Upper lobe of left lung (tissue), 4 donors: ENCODE measurements around the gene PRR5.

Experiments
- CTCF ChIP-seq, 6 experiments: fragments of 450-650 bp in 4 of 6; fragments of 200-600 bp in 2 of 6; sonication (generic) in 2 of 6; IDR thresholded peaks; one replicate each; pipeline ENCODE4 v1.5.1; 2016 to 2019; ENCODE audit warnings: antibody characterized with exemption in 6 of 6
- EP300 ChIP-seq, 4 donors: sonication (generic); formaldehyde crosslinking; IDR thresholded peaks; one replicate each; pipeline ENCODE4 v1.5.1; 2017; ENCODE audit warnings: antibody characterized with exemption in 4 of 4, control low read depth in 2 of 4
- POLR2A ChIP-seq, 4 donors: fragments of 450-650 bp; IDR thresholded peaks; one replicate each; pipeline ENCODE4 v1.5.1; 2016 to 2017; ENCODE audit warnings: antibody characterized with exemption in 4 of 4, mild to moderate bottlenecking in 2 of 4
- POLR2AphosphoS5 ChIP-seq, 2 donors: sonication (generic); formaldehyde crosslinking; IDR thresholded peaks; one replicate each; pipeline ENCODE4 v1.5.1; 2017; ENCODE audit warnings: antibody characterized with exemption in 2 of 2

- TF ChIP-seq CTCF (IDR thresholded peaks at IDR 0.05) = no peak
- TF ChIP-seq EP300 (IDR thresholded peaks at IDR 0.05) = no peak
- no peak for TF ChIP-seq POLR2A (IDR thresholded peaks at IDR 0.05)
- TF ChIP-seq POLR2AphosphoS5 (IDR thresholded peaks at IDR 0.05) = no peak
Observed at GRCh38 chr22:44783581-44783980, 81.6 kb downstream of the PRR5 start.
